GM18499 (cell line): Measurements from ENCODE around the gene PITPNC1.
"Not testable (repeated sequence)": the region's sequence is repeated elsewhere in the genome, so short reads cannot be mapped to it uniquely, and the experiment has no call there.

ENCODE experiments used
- ATAC-seq: cut with Tn5 transposase; IDR thresholded peaks from one replicate; pipeline ENCODE4 v1.9.1; 2021; ENCODE audit warnings: moderate number of reproducible peaks; ENCODE audit not compliant: insufficient read depth, unreplicated experiment

The PITPNC1 gene

DNA sequence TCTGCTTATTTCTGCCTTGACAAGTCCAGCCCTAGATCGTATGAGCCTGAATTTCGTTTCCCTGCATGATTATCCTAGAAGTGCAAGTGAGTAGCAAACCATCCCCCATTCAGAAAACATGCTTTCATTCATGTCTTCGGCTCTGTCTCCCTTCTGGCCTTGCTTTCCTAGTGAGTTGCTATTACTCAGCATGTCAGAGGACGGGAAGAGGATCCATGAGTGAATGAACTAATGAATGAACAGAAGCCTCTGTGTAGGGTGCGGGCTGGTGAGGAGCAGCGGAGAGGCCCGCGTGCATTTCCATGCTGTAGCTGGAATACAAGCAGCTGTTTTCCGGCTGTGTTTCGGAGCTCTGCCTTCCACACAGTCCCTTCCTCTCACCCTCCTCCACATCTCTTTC lies 184.9 kb downstream of the PITPNC1 start:
- no peak for ATAC-seq

DNA sequence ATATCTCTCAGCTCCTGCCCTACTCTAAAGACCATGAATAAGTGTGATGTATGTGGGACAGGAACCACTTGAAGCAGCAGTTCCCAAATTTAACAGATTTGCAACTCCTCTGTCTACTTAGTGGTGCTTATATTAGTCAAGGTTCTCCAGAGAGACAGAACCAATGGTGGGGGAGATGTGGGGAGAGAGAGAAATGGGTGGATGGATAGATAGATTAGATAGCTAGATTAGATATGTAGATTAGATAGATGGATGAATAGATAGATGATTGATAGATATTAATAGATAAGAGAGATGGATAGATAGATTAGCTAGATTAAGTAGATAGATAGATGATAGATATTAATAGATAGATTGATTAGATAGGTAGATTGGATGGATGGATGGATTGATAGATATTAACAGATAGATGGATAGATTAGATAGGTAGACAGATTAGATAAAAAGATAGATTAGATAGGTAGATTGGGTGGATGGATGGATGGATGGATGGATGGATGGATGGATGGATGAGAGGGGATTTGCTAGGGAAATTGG lies 186.7 kb downstream of the PITPNC1 start:
- ATAC-seq = no peak

DNA sequence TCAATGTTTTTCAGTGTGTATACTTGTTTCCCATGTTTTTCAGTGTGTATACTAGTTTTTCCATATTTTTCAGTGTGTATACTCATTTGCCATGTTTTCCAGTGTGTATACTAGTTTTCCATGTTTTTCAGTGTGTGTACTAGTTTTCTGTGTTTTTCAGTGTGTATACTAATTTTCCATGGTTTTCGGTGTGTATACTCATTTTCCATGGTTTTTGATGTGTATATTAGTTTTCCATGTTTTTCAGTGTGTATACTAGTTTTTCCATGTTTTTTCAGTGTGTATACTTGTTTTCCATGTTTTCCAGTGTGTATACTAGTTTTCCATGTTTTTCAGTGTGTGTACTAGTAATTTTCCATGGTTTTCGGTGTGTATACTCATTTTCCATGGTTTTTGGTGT lies 188.0 kb downstream of the PITPNC1 start:
- ATAC-seq = no peak

DNA sequence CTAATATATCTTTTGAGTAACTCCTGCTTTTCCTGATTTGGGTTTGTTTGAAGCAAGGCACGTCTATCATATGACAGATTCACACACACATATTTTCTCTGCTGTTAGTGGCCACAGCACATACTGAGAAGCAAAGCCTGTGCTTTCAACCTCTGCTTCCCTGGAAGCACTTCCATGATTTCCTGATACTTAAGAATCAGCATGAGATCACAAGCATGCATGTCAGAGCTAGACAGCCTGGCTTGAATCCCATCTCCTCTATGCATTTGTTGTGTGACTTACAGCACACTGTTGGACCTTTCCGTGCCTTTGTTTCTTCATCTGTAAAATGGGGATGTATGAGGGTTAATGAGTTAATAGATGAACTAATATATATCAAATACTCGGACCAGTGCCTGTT lies 189.6 kb downstream of the PITPNC1 start:
- no peak for ATAC-seq

DNA sequence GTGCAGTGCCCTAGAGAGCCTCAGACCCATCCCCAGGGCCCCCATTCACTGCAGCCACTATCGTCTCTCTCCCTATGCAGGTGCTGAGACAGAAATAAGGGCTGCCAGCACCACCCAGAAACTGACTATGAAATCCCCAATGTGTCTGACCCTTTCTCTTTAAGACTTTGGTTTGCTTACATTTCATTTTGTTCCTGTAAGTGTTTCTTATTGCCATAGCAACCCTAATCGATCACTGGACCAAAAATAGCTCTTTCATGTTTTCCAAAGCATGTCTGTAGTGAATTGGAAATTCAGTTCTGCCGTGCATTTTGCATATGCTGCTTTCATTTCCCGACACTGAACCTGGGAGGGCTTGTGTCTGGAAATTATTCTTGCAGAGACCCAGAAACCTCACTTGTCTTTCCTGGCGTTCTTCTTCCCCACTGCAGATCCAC lies 192.0 kb downstream of the PITPNC1 start:
- no peak for ATAC-seq

DNA sequence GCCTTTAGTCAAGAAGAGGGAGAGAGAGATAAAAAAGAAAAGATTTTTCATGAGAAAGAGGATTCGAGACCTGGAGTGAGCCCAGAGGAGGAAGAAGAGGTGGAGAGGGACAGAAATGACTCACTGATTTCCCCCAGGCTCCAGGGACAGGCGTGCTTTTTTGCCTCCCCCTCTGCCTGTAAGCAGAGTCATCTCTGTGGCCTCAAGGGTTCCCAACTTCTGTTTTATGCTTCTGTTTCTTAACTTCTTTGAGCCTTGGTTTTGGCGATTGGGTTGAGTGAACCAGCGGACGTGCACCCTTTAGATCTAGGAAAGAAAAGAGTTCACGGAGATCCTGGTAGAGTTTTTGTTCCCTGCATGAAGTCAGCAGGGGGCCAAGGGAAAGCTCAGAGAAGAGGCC lies 192.8 kb downstream of the PITPNC1 start:
- ATAC-seq = no peak

DNA sequence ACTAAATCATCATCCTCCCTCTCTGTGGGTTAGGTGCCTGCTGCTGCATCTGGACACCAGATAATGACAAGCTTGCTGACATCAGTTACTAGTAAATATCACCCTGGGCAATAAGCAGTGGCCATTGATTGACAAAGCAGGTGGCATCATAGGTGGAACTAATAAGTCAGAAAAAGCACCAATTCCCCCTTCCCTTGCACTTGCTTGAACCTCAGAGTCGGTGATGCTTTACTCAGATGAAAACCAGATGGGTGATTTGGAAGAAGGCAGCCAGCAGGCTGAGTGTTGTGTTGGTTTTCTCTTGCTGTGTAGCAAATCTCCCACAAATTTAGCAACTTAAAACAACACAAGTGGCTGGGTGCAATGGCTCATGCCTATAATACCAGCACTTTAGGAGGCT lies 193.7 kb downstream of the PITPNC1 start:
- ATAC-seq = no peak

DNA sequence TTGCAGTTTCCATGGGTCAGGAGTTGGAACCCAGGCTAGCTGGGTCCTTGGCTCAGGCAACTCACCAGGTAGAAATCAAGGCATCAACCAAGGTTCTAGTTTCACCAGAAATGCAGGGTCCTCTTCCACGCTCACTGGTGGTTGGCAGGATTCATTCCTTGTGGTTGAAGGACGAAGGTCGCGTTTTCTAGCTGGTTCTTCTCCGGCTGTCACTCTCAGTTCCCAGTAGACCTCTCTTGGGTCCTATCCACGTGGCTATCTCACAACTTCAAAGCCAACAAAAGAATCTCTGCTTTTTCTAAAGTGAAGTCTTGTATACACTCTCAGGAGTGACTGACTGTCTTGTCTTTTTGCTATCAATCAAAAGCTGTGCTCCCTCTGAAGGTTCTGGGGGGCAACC lies 194.4 kb downstream of the PITPNC1 start:
- ATAC-seq = no peak

DNA sequence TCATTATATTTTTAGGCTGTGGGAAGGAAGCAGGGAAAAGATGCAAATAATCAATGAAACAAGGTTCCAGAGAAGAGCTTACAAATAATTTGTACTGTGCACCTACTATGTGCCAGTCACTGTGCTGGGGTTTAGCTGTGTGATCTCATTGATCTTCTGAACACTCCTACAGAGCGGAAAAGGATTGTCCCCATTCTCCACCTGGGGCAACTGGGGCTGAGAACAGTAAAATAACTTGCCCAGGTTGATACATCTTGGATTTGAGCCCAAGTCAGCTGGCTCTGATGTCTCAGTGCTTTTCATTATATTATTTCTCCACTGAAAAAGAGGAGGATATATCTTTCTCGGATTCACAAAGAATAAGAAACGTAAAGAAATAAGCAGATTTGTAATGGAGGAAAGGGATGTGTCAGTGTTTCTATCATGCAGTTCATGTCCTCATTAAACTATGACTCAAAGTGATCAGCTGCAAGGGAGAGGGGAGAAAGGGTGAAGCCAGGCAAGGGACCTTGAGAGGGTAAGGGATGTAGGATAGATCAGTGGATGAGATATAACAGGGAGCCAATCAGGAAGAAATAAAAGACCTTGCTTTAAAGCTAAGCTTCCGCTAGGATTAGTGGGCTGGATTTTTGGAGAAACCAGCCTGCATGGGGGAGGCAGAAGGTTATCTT lies 197.0 kb downstream of the PITPNC1 start:
- no peak for ATAC-seq

DNA sequence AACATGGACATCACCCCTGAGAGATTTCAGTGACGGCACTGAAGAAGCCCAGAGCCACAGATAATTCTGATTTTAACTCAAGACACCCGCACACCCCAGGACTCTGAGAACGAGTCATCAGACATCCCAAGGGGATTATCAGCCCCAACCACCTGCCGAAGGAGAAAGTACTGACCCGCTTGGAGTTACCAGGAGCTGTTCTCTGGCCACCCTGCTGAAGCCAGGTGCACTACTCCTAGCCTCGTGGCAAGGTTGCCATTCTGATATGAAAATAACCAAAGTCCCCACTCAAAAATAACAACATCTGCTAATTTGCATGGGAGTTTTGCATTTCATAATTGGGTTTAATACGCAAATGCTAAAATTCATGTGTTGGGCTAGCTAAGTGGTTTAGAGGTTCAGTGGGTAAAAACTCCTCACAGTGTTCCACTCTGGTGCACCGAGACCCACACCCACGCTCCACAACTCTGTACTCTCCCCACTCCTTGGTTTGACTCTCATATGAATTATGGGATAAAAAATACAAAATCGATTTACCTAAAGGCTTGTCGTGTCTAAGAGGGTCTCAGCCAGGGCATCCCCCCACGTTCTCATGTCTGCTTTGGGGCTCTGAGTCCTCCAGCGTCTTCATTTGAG lies 197.7 kb downstream of the PITPNC1 start:
- no peak for ATAC-seq

DNA sequence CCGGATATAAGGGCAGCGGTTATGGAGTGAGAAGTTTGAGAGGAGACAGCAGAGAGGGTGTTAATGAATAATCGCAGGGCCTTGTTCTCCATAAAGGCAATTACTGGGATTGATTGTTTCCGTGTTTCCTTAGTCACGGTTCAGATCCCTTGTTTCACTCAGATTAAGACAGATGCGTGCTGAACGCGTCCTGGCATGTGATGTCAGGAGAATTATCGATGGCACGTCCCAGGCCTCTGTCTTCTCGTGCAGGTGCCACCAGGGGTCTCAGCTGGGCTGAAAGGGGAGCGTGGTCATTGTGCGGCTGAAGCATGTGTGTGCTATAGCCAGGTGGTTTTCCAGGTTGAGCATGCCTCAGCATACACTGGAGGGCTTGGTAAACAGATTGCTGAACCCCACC lies 198.2 kb downstream of the PITPNC1 start:
- ATAC-seq = no peak

DNA sequence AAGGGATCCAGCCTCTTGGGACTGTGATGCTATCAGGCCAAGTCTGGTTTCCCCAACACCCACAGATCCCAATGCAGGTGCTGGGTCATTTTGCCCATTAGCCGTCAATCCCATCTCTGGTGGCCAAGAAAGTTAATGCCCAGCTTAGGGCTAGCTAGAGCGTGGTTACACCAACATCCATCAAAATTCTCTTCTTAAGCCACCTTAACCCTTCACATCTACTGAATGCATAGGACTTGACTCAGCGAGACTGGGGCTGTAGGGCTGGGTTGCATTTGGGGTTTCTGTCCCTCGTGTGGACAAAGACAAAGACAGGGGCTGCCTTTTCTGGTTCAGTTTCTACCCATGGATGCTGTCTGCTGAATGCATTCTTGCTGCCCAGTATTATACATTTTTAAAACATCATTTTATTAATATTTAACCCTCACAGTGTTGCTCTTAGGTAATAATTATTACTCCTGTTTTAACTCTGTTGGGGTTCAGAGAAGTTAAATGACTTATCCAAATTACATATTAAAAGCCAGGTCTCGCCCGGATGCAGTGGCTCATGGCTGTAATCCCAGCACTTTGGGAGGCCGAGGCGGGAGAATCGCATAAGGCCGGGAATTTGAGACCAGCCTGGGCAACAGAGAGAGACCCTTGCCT lies 199.5 kb downstream of the PITPNC1 start:
- no peak for ATAC-seq

DNA sequence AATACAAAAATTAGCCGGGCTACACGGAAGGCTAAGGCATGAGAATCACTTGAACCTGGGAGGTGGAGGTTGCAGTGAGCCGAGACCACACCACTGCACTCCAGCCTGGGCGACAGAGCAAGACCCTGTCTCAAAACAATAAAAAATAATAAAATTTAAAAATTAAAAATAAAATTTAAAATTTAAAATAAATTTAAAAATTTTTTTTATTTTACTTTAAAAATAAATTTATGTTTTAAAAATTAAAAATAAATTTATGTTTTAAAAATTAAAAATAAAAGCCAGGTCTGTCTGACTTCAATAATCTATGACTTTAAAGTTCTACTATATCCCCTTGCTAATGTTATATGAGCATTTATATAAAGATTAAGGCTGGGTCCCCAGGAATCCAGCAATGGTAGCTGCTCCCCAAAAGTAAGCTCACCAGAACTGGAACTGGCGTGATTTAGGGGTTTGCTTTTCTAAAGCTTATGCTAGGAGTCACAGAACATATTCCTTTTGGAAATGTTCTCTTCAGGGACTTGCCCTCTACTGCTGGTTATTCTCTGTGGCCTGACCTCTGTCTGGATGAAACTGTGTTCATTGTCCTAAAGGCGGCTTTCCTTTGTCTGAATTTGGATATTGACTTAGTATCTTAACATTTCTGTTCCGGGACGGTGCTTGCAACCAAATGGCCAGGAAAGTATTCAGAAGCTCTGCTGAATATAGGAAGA lies 200.5 kb downstream of the PITPNC1 start:
- ATAC-seq = no peak

DNA sequence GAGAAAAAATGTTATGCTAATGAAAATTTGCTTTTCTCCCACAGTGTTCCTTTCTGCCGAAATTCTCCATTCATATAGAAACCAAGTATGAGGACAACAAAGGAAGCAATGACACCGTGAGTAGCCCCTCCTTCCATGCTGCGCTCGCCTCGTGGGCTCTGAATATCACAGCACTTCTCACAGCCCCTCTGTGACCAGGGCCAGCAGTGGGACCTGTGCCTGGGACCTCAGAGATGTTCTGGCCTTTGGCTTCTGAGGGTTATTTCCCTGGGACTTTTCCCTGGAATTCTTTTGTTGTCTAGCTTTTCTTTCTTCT lies 201.0 kb downstream of the PITPNC1 start:
- ATAC-seq = no peak

DNA sequence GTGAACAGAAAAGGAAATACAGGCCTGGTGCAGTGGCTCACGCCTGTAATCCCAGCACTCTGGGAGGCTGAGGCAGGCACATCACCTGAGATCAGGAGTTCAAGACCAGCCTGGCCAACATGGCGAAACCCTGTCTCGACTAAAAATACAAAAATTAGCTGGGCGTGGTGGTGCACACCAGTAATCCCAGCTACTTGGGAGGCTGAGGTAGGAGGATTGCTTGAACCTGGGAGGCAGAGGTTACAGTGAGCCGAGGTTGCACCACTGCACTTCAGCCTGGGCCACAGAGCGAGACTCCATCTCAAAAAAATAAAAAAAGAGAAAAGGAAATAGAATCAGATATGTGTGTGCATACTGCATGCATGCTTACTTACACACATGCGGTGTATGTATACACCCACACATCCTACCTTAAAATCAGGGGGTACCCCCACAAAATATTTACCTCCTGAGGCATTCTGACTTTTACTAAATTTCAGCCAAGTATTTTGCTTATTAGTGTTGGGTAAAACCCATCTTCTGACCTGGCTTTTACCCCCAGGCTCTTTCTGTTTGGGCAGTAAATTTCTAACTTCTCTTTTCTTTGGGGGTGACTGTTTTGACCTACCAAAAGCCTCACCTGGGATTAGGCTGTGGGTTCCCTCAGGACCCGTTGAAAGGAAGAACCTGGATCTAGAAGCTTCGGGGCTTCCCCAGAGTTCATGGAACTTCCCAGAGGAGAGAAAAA lies 201.8 kb downstream of the PITPNC1 start:
- not testable (repeated sequence) for ATAC-seq

DNA sequence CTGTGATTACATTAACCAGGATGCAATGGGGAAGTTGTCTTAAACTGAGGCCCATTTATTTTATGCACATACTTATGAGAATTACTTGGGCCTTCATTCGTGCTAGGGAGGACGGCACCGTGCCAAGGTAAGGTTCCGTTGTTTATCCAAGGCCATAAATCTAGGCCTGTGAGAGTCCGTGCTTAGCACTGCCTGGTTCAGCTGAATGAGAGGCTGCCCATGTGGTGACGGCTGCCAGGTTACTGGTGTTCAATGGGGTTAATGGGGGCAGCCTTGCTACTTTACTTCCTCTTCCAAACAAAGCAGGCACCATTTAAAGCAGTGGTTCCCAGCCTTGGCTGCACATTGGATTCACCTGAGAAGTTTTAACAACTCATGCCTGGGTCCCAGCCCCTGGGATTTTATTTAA lies 205.6 kb downstream of the PITPNC1 start:
- no peak for ATAC-seq

DNA sequence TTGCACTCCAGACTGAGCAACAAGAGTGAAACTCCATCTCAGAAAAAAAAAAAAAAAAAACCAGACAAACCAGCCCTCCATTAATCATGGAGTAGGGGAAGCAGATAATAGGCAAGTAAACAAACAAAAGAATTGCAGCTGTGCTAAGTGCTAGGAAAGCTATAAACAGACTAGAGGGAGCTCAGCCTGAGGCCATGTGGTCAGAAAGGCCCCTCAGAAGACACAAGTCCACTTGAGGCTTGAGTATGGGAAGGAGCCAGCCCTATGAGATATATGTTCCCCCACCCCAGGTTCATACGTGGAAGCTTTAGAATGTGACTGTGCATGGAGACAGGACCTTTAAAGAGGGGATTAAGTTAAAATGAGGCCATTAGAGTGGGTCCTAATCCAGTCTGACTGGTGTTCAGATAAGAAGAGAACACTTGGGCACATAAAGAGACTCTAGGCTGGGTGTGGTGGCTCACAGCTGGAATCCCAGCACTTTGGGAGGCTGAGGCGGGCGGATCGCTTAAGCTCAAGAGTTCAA lies 208.1 kb downstream of the PITPNC1 start:
- no peak for ATAC-seq

DNA sequence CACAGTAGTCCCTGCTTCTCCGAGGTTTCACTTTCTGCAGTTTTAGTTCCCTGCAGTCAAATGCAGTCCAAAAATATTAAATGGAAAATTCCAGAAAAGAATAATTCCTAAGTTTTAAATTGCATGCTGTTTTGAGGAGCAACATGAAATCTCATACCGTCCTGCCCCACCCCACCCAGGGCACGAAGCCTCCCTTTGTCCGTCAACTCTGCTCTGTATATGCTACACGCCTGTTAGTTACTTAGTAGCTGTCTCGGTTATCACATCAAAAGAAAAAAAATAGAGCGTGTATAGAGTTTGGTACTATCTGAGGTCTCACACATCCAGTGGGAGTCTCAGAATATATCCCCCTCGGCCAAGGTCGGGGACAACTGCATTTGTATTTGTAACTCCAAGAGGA lies 211.2 kb downstream of the PITPNC1 start:
- no peak for ATAC-seq

DNA sequence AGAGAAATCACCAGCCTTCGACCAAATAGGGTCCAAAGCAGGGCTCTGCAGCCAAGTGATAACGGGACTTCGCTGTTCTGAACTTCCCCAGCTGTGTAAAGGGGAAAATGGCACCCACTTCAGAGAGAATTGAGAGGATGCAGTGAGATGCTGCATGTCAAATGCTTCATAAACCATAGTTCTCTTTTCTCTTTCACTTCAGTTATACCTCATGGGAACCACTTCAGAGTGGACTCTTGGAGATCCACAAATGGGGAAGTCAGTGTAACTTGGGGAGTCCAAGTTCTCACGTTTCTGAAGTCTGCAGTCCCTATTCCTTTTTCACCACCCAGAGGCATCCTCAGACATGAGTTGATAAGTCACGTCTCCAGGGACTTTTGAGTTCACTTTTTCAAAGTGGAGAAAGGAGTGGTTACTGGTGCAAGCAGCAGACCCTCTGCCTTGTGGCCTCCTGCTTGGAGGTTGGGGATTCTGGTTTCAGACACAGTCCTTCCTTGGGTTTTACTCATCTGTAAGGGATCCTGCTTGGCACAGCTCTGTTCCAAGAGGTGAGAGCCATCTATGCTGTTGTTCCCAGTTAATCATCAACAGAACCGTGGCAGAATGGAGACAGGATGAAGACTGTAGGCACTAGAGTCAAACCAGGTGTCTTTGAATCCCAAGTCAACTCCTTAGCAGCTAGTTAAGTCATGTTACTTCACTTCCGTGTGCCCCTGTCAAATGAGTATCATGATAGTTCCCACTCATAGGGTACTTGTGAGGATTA lies 217.2 kb downstream of the PITPNC1 start:
- no peak for ATAC-seq
